HEK293 (cell line): Measurements from ENCODE around the gene SLC52A3.

Experiments used
- CTCF ChIA-PET: fragments of 350-600 bp; formaldehyde crosslinking; extraction: SDS; loops from one replicate; lab custom pipeline; 2021; ENCODE audit warnings: antibody characterized with exemption; lab: Yijun Ruan, JAX
- POLR2A ChIA-PET: fragments of 300-600 bp; formaldehyde crosslinking; extraction: SDS; loops from one replicate; lab custom pipeline; 2020; ENCODE audit warnings: antibody characterized with exemption, inconsistent platforms; lab: Yijun Ruan, JAX
- H3K27ac ChIP-seq: fragments of 200-500 bp; sonication (Bioruptor generic); 2 replicates; pipeline ENCODE4 v1.5.1; 2014; ENCODE audit warnings: low read depth, low read length, control low read depth, inconsistent platforms; ENCODE audit errors: extremely low read depth
- H3K36me3 ChIP-seq, 2 experiments: fragments of 200-500 bp in 1 of 2; sonication (Bioruptor generic) in 1 of 2; 1 replicate in 1 of 2; 2 replicates in 1 of 2; pipeline ENCODE4 v1.5.1; 2014 to 2017; ENCODE audit warnings: inconsistent platforms in 2 of 2, low read length in 2 of 2; ENCODE audit not compliant: control insufficient read depth in 2 of 2, insufficient read depth in 1 of 2
- H3K4me1 ChIP-seq: fragments of 200-500 bp; sonication (Bioruptor generic); 2 replicates; pipeline ENCODE4 v1.5.1; 2014; ENCODE audit warnings: mild to moderate bottlenecking, low read length, inconsistent platforms; ENCODE audit not compliant: control insufficient read depth, insufficient read depth
- H3K4me3 ChIP-seq: 2 replicates; pipeline ENCODE4 v1.5.1; 2011; ENCODE audit warnings: low read depth, mild to moderate bottlenecking, control low read depth, low read length, moderate library complexity
- H3K9me3 ChIP-seq: fragments of 200-500 bp; sonication (Bioruptor generic); 2 replicates; pipeline ENCODE4 v1.5.1; 2014; ENCODE audit warnings: low read depth, low read length, inconsistent platforms; ENCODE audit not compliant: control insufficient read depth, insufficient read depth
- BCL11A ChIP-seq: fragments of 450-650 bp; formaldehyde crosslinking; IDR thresholded peaks from 2 replicates; pipeline ENCODE4 v1.5.1; 2016; ENCODE audit warnings: low read depth, missing biosample characterization, missing genetic modification characterization
- GFI1B ChIP-seq: fragments of 450-650 bp; formaldehyde crosslinking; IDR thresholded peaks from 2 replicates; pipeline ENCODE4 v1.5.1; 2016; ENCODE audit warnings: missing biosample characterization, missing genetic modification characterization
- KLF10 ChIP-seq: fragments of 450-650 bp; IDR thresholded peaks from 2 replicates; pipeline ENCODE4 v1.5.1; 2018; ENCODE audit warnings: missing biosample characterization, mild to moderate bottlenecking, missing genetic modification characterization
- RBAK ChIP-seq: fragments of 450-650 bp; formaldehyde crosslinking; IDR thresholded peaks from 2 replicates; pipeline ENCODE4 v1.5.1; 2016; ENCODE audit warnings: missing biosample characterization, missing genetic modification characterization
- SCRT1 ChIP-seq: fragments of 450-650 bp; formaldehyde crosslinking; IDR thresholded peaks from 2 replicates; pipeline ENCODE4 v1.5.1; 2016; ENCODE audit warnings: missing biosample characterization, missing genetic modification characterization, borderline replicate concordance
- SCRT2 ChIP-seq: fragments of 450-650 bp; formaldehyde crosslinking; IDR thresholded peaks from 2 replicates; pipeline ENCODE4 v1.5.1; 2016; ENCODE audit warnings: missing biosample characterization, missing genetic modification characterization
- SP3 ChIP-seq: fragments of 450-650 bp; formaldehyde crosslinking; IDR thresholded peaks from 2 replicates; pipeline ENCODE4 v1.5.1; 2016; ENCODE audit warnings: missing biosample characterization, missing genetic modification characterization
- TCF7L2 ChIP-seq: IDR thresholded peaks from 2 replicates; pipeline ENCODE4 v1.6.1; 2011; ENCODE audit warnings: low read depth, mild to moderate bottlenecking, inconsistent platforms, low read length, moderate library complexity, borderline replicate concordance
- ZBTB17 ChIP-seq: fragments of 450-650 bp; formaldehyde crosslinking; IDR thresholded peaks from 2 replicates; pipeline ENCODE4 v1.5.1; 2016; ENCODE audit warnings: missing biosample characterization, missing genetic modification characterization
- ZBTB8A ChIP-seq: fragments of 450-650 bp; formaldehyde crosslinking; IDR thresholded peaks from 2 replicates; pipeline ENCODE4 v1.5.1; 2016; ENCODE audit warnings: missing biosample characterization, missing genetic modification characterization
- ZFP37 ChIP-seq: fragments of 450-650 bp; formaldehyde crosslinking; IDR thresholded peaks from 2 replicates; pipeline ENCODE4 v1.5.1; 2016; ENCODE audit warnings: missing biosample characterization, missing genetic modification characterization
- ZFP41 ChIP-seq: fragments of 450-650 bp; formaldehyde crosslinking; IDR thresholded peaks from 2 replicates; pipeline ENCODE4 v1.5.1; 2016; ENCODE audit warnings: missing biosample characterization, missing genetic modification characterization, borderline replicate concordance
- ZNF239 ChIP-seq: fragments of 450-650 bp; formaldehyde crosslinking; IDR thresholded peaks from 2 replicates; pipeline ENCODE4 v1.5.1; 2016; ENCODE audit warnings: missing biosample characterization, missing genetic modification characterization
- ZNF335 ChIP-seq: fragments of 450-650 bp; formaldehyde crosslinking; conservative IDR thresholded peaks from 2 replicates; pipeline ENCODE4 v1.5.1; 2016; ENCODE audit warnings: missing biosample characterization, missing genetic modification characterization
- ZNF391 ChIP-seq: fragments of 450-650 bp; formaldehyde crosslinking; IDR thresholded peaks from 2 replicates; pipeline ENCODE4 v1.5.1; 2016; ENCODE audit warnings: low read depth, missing biosample characterization, missing genetic modification characterization, borderline replicate concordance
- ZNF394 ChIP-seq: fragments of 450-650 bp; formaldehyde crosslinking; IDR thresholded peaks from 2 replicates; pipeline ENCODE4 v1.5.1; 2016; ENCODE audit warnings: missing biosample characterization, missing genetic modification characterization, mild to moderate bottlenecking, moderate library complexity, borderline replicate concordance
- ZNF473 ChIP-seq: fragments of 450-650 bp; formaldehyde crosslinking; IDR thresholded peaks from 2 replicates; pipeline ENCODE4 v1.5.1; 2017; ENCODE audit warnings: missing biosample characterization, missing genetic modification characterization
- ZXDB ChIP-seq: fragments of 450-650 bp; formaldehyde crosslinking; IDR thresholded peaks from 2 replicates; pipeline ENCODE4 v1.5.1; 2016; ENCODE audit warnings: missing biosample characterization, missing genetic modification characterization
- TF ChIP-seq, protein P1 (sequence below): fragments of 450-650 bp; IDR thresholded peaks from 2 replicates; pipeline ENCODE4 v1.5.1; 2018; ENCODE audit warnings: missing biosample characterization, mild to moderate bottlenecking, missing genetic modification characterization
- TF ChIP-seq, protein P2 (sequence below): fragments of 450-650 bp; formaldehyde crosslinking; IDR thresholded peaks from 2 replicates; pipeline ENCODE4 v1.5.1; 2016; ENCODE audit warnings: missing biosample characterization, missing genetic modification characterization
- TF ChIP-seq, protein P3 (sequence below): fragments of 450-650 bp; formaldehyde crosslinking; IDR thresholded peaks from 2 replicates; pipeline ENCODE4 v1.5.1; 2016; ENCODE audit warnings: missing biosample characterization, missing genetic modification characterization
- TF ChIP-seq, protein P4 (sequence below): fragments of 450-650 bp; formaldehyde crosslinking; IDR thresholded peaks from 2 replicates; pipeline ENCODE4 v1.5.1; 2016; ENCODE audit warnings: missing biosample characterization, missing genetic modification characterization, borderline replicate concordance

The SLC52A3 gene

DNA sequence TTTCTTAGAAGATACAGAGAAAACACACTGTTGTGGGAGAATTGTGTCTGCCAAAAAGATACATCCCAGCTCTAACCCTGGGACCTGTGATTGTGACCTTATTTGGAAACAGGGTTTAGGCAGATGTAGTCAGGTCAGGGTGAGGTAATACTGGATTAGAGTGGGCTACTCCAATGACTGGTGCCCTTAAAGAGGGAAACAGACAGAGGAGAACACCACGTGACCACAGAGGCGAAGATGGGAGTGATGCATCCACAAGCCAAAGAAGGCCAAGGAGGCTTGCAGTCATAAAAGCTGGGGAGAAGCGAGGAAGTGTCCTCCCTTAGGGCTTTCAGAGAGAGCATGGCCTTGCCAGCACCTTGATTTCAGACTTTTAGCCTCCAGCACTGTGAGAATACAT lies 35.6 kb downstream of the SLC52A3 start:
- TF ChIP-seq, protein P1, sequence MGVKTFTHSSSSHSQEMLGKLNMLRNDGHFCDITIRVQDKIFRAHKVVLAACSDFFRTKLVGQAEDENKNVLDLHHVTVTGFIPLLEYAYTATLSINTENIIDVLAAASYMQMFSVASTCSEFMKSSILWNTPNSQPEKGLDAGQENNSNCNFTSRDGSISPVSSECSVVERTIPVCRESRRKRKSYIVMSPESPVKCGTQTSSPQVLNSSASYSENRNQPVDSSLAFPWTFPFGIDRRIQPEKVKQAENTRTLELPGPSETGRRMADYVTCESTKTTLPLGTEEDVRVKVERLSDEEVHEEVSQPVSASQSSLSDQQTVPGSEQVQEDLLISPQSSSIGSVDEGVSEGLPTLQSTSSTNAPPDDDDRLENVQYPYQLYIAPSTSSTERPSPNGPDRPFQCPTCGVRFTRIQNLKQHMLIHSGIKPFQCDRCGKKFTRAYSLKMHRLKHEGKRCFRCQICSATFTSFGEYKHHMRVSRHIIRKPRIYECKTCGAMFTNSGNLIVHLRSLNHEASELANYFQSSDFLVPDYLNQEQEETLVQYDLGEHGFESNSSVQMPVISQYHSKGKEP (tag by site-specific recombination), result no peak
- TF ChIP-seq ZNF394 (peak; percentile 87), RBAK (tag by site-specific recombination) (no peak)
- TF ChIP-seq, protein P2, sequence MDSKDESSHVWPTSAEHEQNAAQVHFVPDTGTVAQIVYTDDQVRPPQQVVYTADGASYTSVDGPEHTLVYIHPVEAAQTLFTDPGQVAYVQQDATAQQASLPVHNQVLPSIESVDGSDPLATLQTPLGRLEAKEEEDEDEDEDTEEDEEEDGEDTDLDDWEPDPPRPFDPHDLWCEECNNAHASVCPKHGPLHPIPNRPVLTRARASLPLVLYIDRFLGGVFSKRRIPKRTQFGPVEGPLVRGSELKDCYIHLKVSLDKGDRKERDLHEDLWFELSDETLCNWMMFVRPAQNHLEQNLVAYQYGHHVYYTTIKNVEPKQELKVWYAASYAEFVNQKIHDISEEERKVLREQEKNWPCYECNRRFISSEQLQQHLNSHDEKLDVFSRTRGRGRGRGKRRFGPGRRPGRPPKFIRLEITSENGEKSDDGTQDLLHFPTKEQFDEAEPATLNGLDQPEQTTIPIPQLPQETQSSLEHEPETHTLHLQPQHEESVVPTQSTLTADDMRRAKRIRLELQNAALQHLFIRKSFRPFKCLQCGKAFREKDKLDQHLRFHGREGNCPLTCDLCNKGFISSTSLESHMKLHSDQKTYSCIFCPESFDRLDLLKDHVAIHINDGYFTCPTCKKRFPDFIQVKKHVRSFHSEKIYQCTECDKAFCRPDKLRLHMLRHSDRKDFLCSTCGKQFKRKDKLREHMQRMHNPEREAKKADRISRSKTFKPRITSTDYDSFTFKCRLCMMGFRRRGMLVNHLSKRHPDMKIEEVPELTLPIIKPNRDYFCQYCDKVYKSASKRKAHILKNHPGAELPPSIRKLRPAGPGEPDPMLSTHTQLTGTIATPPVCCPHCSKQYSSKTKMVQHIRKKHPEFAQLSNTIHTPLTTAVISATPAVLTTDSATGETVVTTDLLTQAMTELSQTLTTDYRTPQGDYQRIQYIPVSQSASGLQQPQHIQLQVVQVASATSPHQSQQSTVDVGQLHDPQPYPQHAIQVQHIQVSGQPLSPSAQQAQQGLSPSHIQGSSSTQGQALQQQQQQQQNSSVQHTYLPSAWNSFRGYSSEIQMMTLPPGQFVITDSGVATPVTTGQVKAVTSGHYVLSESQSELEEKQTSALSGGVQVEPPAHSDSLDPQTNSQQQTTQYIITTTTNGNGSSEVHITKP (tag by site-specific recombination), result peak; percentile 22; the same call in 1 of the 2 replicates
- no peaks in the 10 kb centered on the region for H3K4me1 ChIP-seq
- H3K9me3 ChIP-seq, result no peaks in the 10 kb centered on the region
- H3K27ac ChIP-seq, result no peak overlapping the region
- ChIA-PET CTCF (interaction anchor here (0.6 to 1.7 kb wide), 8 partner anchors 25 to 475 kb away, joined by 3 to 11 read pairs (median 5); partner anchors contain the start of gene DEFB132), POLR2A (no interaction called here)
- no peak overlapping the region for H3K4me3 ChIP-seq
- no peaks in the 10 kb centered on the region; a peak in 1 of 3 replicates for H3K36me3 ChIP-seq

GRCh38 chr20:731891-732560 lies 36.3 kb downstream of the SLC52A3 start:
- TF ChIP-seq ZFP41 (no peak), TCF7L2 (no peak), SCRT1 (tag by site-specific recombination) (peak; percentile 74), SCRT2 (tag by site-specific recombination) (peak; percentile 84)
- TF ChIP-seq, protein P3, sequence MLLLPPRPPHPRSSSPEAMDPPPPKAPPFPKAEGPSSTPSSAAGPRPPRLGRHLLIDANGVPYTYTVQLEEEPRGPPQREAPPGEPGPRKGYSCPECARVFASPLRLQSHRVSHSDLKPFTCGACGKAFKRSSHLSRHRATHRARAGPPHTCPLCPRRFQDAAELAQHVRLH (tag by site-specific recombination), result no peak
- CTCF ChIA-PET, result interaction anchor here (0.6 to 1.7 kb wide), 8 partner anchors 26 to 475 kb away, joined by 3 to 12 read pairs (median 6); partner anchors contain the start of gene DEFB132
- Histone ChIP-seq H3K27ac (no peak overlapping the region), H3K9me3 (no peaks in the 10 kb centered on the region), H3K4me1 (no peaks in the 10 kb centered on the region), H3K4me3 (no peak overlapping the region), H3K36me3 (no peaks in the 10 kb centered on the region; a peak in 1 of 3 replicates)
- POLR2A ChIA-PET, result no interaction called here

DNA sequence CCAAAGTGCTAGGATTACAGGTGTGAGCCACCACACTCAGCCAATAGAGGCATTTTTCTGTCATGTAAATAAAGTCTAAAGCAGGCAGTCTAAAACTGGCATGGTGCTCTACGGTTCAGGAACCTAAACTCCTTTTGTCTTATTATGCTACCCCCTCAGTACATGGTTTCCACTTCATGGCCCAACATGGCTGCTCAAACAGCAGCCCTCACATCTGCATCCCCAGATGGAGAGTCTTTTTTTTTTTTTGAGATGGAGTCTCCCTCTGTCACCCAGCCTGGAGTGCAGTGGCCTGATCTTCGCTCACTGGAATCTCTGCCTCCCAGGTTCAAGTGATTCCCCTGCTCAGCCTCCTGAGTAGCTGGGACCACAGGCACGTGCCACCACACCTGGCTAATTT lies 38.3 kb downstream of the SLC52A3 start:
- Histone ChIP-seq H3K36me3 (no peaks in the 10 kb centered on the region), H3K27ac (no peak overlapping the region), H3K4me1 (no peaks in the 10 kb centered on the region), H3K4me3 (no peak overlapping the region), H3K9me3 (no peaks in the 10 kb centered on the region)
- POLR2A ChIA-PET, result no interaction called here
- CTCF ChIA-PET, result no interaction called here
- TF ChIP-seq ZXDB (tag by site-specific recombination) (no peak), ZNF335 (no peak), KLF10 (tag by site-specific recombination) (no peak), GFI1B (no peak), SP3 (no peak), ZBTB17 (tag by site-specific recombination) (no peak), ZNF391 (tag by site-specific recombination) (no peak), ZFP37 (tag by site-specific recombination) (no peak), BCL11A (tag by site-specific recombination) (no peak), ZNF239 (tag by site-specific recombination) (no peak), TCF7L2 (no peak), ZBTB8A (tag by site-specific recombination) (no peak), ZNF473 (tag by site-specific recombination) (no peak)
- TF ChIP-seq, protein P4, sequence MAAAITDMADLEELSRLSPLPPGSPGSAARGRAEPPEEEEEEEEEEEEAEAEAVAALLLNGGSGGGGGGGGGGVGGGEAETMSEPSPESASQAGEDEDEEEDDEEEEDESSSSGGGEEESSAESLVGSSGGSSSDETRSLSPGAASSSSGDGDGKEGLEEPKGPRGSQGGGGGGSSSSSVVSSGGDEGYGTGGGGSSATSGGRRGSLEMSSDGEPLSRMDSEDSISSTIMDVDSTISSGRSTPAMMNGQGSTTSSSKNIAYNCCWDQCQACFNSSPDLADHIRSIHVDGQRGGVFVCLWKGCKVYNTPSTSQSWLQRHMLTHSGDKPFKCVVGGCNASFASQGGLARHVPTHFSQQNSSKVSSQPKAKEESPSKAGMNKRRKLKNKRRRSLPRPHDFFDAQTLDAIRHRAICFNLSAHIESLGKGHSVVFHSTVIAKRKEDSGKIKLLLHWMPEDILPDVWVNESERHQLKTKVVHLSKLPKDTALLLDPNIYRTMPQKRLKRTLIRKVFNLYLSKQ (tag by site-specific recombination), result no peak
